ENCODE data around the gene NFIA. TPM values are rescaled to one million over a fixed set of nuclear protein-coding genes. Genes with fewer than 3 reads are reported as not detected.

The NFIA gene
- total RNA-seq, 1 experiment from 2014 or later = 20.9 TPM

- H3K9me3 ChIP-seq (ENCODE audit: control insufficient read depth, insufficient read depth, low read depth, low read length) = no peaks in the 10 kb centered on the region
- TF ChIP-seq SIN3A (IDR thresholded peaks at IDR 0.05; ENCODE audit: borderline replicate concordance, insufficient read depth, low read depth, low read length) (no peak), REST (IDR thresholded peaks at IDR 0.05; ENCODE audit: insufficient read depth in 1 of 2, low read depth in 2 of 2, low read length in 1 of 2) (no peak), POLR2AphosphoS5 (IDR thresholded peaks at IDR 0.05; ENCODE audit: low read depth, low read length) (no peak), CTCF (IDR thresholded peaks at IDR 0.05) (no peak), TCF7L2 (IDR thresholded peaks at IDR 0.05; ENCODE audit: low read depth, low read length) (no peak)
- DNase-seq (ENCODE audit: low read depth, low spot score) = no peak
- ChIA-PET CTCF (no interaction called here), POLR2A (no interaction called here)
- no peak overlapping the region for H3K4me3 ChIP-seq (ENCODE audit: low read depth in 2 of 2, low read length in 2 of 2)
- H3K4me1 ChIP-seq (ENCODE audit: control insufficient read depth, insufficient read depth, low read length) = no peaks in the 10 kb centered on the region
- no TSS peak for BruUV-seq (replicated peaks)
- H3K27ac ChIP-seq (ENCODE audit: low read length) = no peak overlapping the region
- ATAC-seq = peak; percentile 76
- in situ Hi-C loops (cut with HindIII; ENCODE audit: low pct_unique_long_range_greater_than_20kb, low sequenced_read_pairs) = no loop called here
- H3K27me3 ChIP-seq (ENCODE audit: control insufficient read depth, insufficient read depth, low read length) = no peaks in the 10 kb centered on the region
- H3K36me3 ChIP-seq (ENCODE audit: control insufficient read depth, insufficient read depth, low read length) = no peaks in the 10 kb centered on the region
- intact Hi-C loops (cut with micrococcal nuclease; ENCODE audit: unreplicated experiment) = no loop called here
These were observed 414.1 kb downstream of the NFIA start for GRCh38 chr1:61496501-61496900.

GRCh38 chr1:61497013-61497412 lies 414.7 kb downstream of the NFIA start:
- no peaks in the 10 kb centered on the region for H3K36me3 ChIP-seq (ENCODE audit: control insufficient read depth, insufficient read depth, low read length)
- no peak for ATAC-seq
- H3K4me3 ChIP-seq (ENCODE audit: low read depth in 2 of 2, low read length in 2 of 2) = no peak overlapping the region
- in situ Hi-C loops (cut with HindIII; ENCODE audit: low pct_unique_long_range_greater_than_20kb, low sequenced_read_pairs) (no loop called here), intact Hi-C loops (cut with micrococcal nuclease; ENCODE audit: unreplicated experiment) (no loop called here)
- H3K4me1 ChIP-seq (ENCODE audit: control insufficient read depth, insufficient read depth, low read length) = no peaks in the 10 kb centered on the region
- H3K9me3 ChIP-seq (ENCODE audit: control insufficient read depth, insufficient read depth, low read depth, low read length) = no peaks in the 10 kb centered on the region
- TF ChIP-seq POLR2AphosphoS5 (IDR thresholded peaks at IDR 0.05; ENCODE audit: low read depth, low read length) (no peak), REST (IDR thresholded peaks at IDR 0.05; ENCODE audit: insufficient read depth in 1 of 2, low read depth in 2 of 2, low read length in 1 of 2) (no peak), TCF7L2 (IDR thresholded peaks at IDR 0.05; ENCODE audit: low read depth, low read length) (no peak), SIN3A (IDR thresholded peaks at IDR 0.05; ENCODE audit: borderline replicate concordance, insufficient read depth, low read depth, low read length) (no peak), CTCF (IDR thresholded peaks at IDR 0.05) (no peak)
- no TSS peak for BruUV-seq (replicated peaks)
- H3K27me3 ChIP-seq (ENCODE audit: control insufficient read depth, insufficient read depth, low read length) = no peaks in the 10 kb centered on the region
- H3K27ac ChIP-seq (ENCODE audit: low read length) = peak overlapping the region; percentile 23; the same call in 1 of the 2 replicates
- DNase-seq (ENCODE audit: low read depth, low spot score) = no peak
- CTCF ChIA-PET = no interaction called here
- POLR2A ChIA-PET = no interaction called here

All from Panc1 (cell line).